ENCODE results near the gene SPOP. TPM values are rescaled to one million over a fixed set of nuclear protein-coding genes. Genes with fewer than 3 reads are reported as not detected.
A peak's percentile ranks its signal among the peaks of the same experiment; 100 is the strongest.

The SPOP gene
- total RNA-seq, 2 experiments from 2014 or later: 53.4 to 60.0 TPM

- no peak overlapping the region for H3K4me3 Mint-ChIP-seq
- POLR2A ChIA-PET: no interaction called here
- H3K9me3 Mint-ChIP-seq: no peaks in the 10 kb centered on the region
- H3K27me3 Mint-ChIP-seq: no peaks in the 10 kb centered on the region
- CTCF ChIA-PET: interaction anchor here (0.7 to 1.6 kb wide), 2 partner anchors 64 to 156 kb away, joined by 3 to 4 read pairs; no protein-coding TSS in a partner anchor
- intact Hi-C loops (cut with micrococcal nuclease): no loop called here
- no peak for DNase-seq
- peaks cover 3% of the 10 kb centered on the region for H3K36me3 Mint-ChIP-seq
- H3K4me1 Mint-ChIP-seq (ENCODE audit: low read depth): peaks cover 50% of the 10 kb centered on the region
- no peak overlapping the region for H3K27ac Mint-ChIP-seq
Measured at GRCh38 chr17:49631496-49631895, 46.4 kb downstream of the SPOP start.

GRCh38 chr17:49630113-49630900 is 47.6 kb downstream of the SPOP start:
- no peak for DNase-seq
- Mint-ChIP-seq H3K27ac (no peak overlapping the region), H3K27me3 (no peaks in the 10 kb centered on the region), H3K36me3 (peaks cover 3% of the 10 kb centered on the region), H3K9me3 (no peaks in the 10 kb centered on the region), H3K4me1 (ENCODE audit: low read depth) (peaks cover 45% of the 10 kb centered on the region), H3K4me3 (no peak overlapping the region)
- POLR2A ChIA-PET: no interaction called here
- CTCF ChIA-PET: no interaction called here
- intact Hi-C loops (cut with micrococcal nuclease): no loop called here

- Mint-ChIP-seq H3K36me3 (peaks cover 1% of the 10 kb centered on the region), H3K4me3 (no peak overlapping the region), H3K9me3 (no peaks in the 10 kb centered on the region), H3K27me3 (no peaks in the 10 kb centered on the region), H3K4me1 (ENCODE audit: low read depth) (peaks cover 36% of the 10 kb centered on the region), H3K27ac (no peak overlapping the region)
- intact Hi-C loops (cut with micrococcal nuclease): no loop called here
- ChIA-PET CTCF (no interaction called here), POLR2A (no interaction called here)
- DNase-seq: no peak
Measured at GRCh38 chr17:49629447-49629846, 48.5 kb downstream of the SPOP start.

- POLR2A ChIA-PET: no interaction called here
- Mint-ChIP-seq H3K27ac (no peak overlapping the region), H3K36me3 (peaks cover 18% of the 10 kb centered on the region), H3K9me3 (no peaks in the 10 kb centered on the region), H3K27me3 (no peaks in the 10 kb centered on the region), H3K4me1 (ENCODE audit: low read depth) (peaks cover 21% of the 10 kb centered on the region), H3K4me3 (no peak overlapping the region)
- CTCF ChIA-PET: no interaction called here
- intact Hi-C loops (cut with micrococcal nuclease): no loop called here
- DNase-seq: no peak
Measured at GRCh38 chr17:49624896-49625295, 53.0 kb downstream of the SPOP start.

GRCh38 chr17:49621946-49622529 is 55.9 kb downstream of the SPOP start:
- Mint-ChIP-seq H3K27me3 (no peaks in the 10 kb centered on the region), H3K4me1 (ENCODE audit: low read depth) (peaks cover 20% of the 10 kb centered on the region), H3K27ac (no peak overlapping the region), H3K36me3 (peaks cover 30% of the 10 kb centered on the region), H3K4me3 (no peak overlapping the region), H3K9me3 (no peaks in the 10 kb centered on the region)
- ChIA-PET CTCF (no interaction called here), POLR2A (interaction anchor here (0.5 kb wide), 1 partner anchor 104 kb away, joined by 3 read pairs; no protein-coding TSS in a partner anchor)
- intact Hi-C loops (cut with micrococcal nuclease): no loop called here
- no peak for DNase-seq

- Mint-ChIP-seq H3K9me3 (no peaks in the 10 kb centered on the region), H3K36me3 (peaks cover 35% of the 10 kb centered on the region), H3K27me3 (no peaks in the 10 kb centered on the region), H3K4me1 (ENCODE audit: low read depth) (peaks cover 26% of the 10 kb centered on the region), H3K27ac (no peak overlapping the region), H3K4me3 (no peak overlapping the region)
- ChIA-PET POLR2A (no interaction called here), CTCF (no interaction called here)
- no peak for DNase-seq
- intact Hi-C loops (cut with micrococcal nuclease): no loop called here
Measured at GRCh38 chr17:49621420-49621819, 56.5 kb downstream of the SPOP start.

- no peak overlapping the region for H3K4me3 Mint-ChIP-seq
- intact Hi-C loops (cut with micrococcal nuclease): loop anchor here (10.0 kb wide), 1 partner anchor 57 kb away; the partner anchor contains the start of gene SPOP
- CTCF ChIA-PET: interaction anchor here (0.6 to 2.0 kb wide), 10 partner anchors 16 to 391 kb away, joined by 3 to 6 read pairs (median 5); partner anchors contain the start of gene SLC35B1
- H3K27me3 Mint-ChIP-seq: no peaks in the 10 kb centered on the region
- POLR2A ChIA-PET: interaction anchor here (1.0 to 1.4 kb wide), 4 partner anchors 28 to 276 kb away, joined by 3 to 6 read pairs (median 4); no protein-coding TSS in a partner anchor
- peaks cover 43% of the 10 kb centered on the region for H3K36me3 Mint-ChIP-seq
- peak; percentile 13 for DNase-seq
- no peaks in the 10 kb centered on the region for H3K9me3 Mint-ChIP-seq
- H3K27ac Mint-ChIP-seq: peak overlapping the region; percentile 55
- peaks cover 31% of the 10 kb centered on the region for H3K4me1 Mint-ChIP-seq (ENCODE audit: low read depth)
Measured at GRCh38 chr17:49618028-49618611, 59.8 kb downstream of the SPOP start.

- ChIA-PET POLR2A (no interaction called here), CTCF (no interaction called here)
- Mint-ChIP-seq H3K27ac (peak overlapping the region; percentile 28), H3K27me3 (no peaks in the 10 kb centered on the region), H3K4me3 (no peak overlapping the region), H3K36me3 (peaks cover 34% of the 10 kb centered on the region), H3K4me1 (ENCODE audit: low read depth) (peaks cover 31% of the 10 kb centered on the region), H3K9me3 (no peaks in the 10 kb centered on the region)
- intact Hi-C loops (cut with micrococcal nuclease): loop anchor here (10.0 kb wide), 1 partner anchor 58 kb away; the partner anchor contains the start of gene SPOP
- DNase-seq: no peak
Measured at GRCh38 chr17:49616601-49617131, 61.2 kb downstream of the SPOP start.

- H3K4me1 Mint-ChIP-seq (ENCODE audit: low read depth): peaks cover 31% of the 10 kb centered on the region
- POLR2A ChIA-PET: no interaction called here
- intact Hi-C loops (cut with micrococcal nuclease): loop anchor here (10.0 kb wide), 1 partner anchor 59 kb away; the partner anchor contains the start of gene SPOP
- peaks cover 38% of the 10 kb centered on the region for H3K36me3 Mint-ChIP-seq
- H3K27ac Mint-ChIP-seq: peak overlapping the region; percentile 2
- H3K4me3 Mint-ChIP-seq: no peak overlapping the region
- H3K27me3 Mint-ChIP-seq: no peaks in the 10 kb centered on the region
- no peak for DNase-seq
- CTCF ChIA-PET: no interaction called here
- H3K9me3 Mint-ChIP-seq: no peaks in the 10 kb centered on the region
Measured at GRCh38 chr17:49616086-49616485, 61.8 kb downstream of the SPOP start.

GRCh38 chr17:49613182-49613800 is 64.6 kb downstream of the SPOP start:
- no peak for DNase-seq
- no peak overlapping the region for H3K4me3 Mint-ChIP-seq
- no peaks in the 10 kb centered on the region for H3K27me3 Mint-ChIP-seq
- intact Hi-C loops (cut with micrococcal nuclease): loop anchor here (10.0 kb wide), 1 partner anchor 62 kb away; the partner anchor contains the start of gene SPOP
- peaks cover 20% of the 10 kb centered on the region for H3K4me1 Mint-ChIP-seq (ENCODE audit: low read depth)
- CTCF ChIA-PET: interaction anchor here (0.8 to 2.0 kb wide), 3 partner anchors 43 to 384 kb away, joined by 3 to 5 read pairs (median 3); no protein-coding TSS in a partner anchor
- no peaks in the 10 kb centered on the region for H3K9me3 Mint-ChIP-seq
- peaks cover 29% of the 10 kb centered on the region for H3K36me3 Mint-ChIP-seq
- POLR2A ChIA-PET: no interaction called here
- H3K27ac Mint-ChIP-seq: no peak overlapping the region

GRCh38 chr17:49612726-49613125 is 65.2 kb downstream of the SPOP start:
- no peak for DNase-seq
- peaks cover 29% of the 10 kb centered on the region for H3K36me3 Mint-ChIP-seq
- H3K4me3 Mint-ChIP-seq: no peak overlapping the region
- no peak overlapping the region for H3K27ac Mint-ChIP-seq
- CTCF ChIA-PET: interaction anchor here (0.8 to 2.0 kb wide), 4 partner anchors 14 to 384 kb away, joined by 3 to 5 read pairs (median 3); no protein-coding TSS in a partner anchor
- H3K9me3 Mint-ChIP-seq: no peaks in the 10 kb centered on the region
- peaks cover 15% of the 10 kb centered on the region for H3K4me1 Mint-ChIP-seq (ENCODE audit: low read depth)
- intact Hi-C loops (cut with micrococcal nuclease): loop anchor here (10.0 kb wide), 1 partner anchor 62 kb away; the partner anchor contains the start of gene SPOP
- no peaks in the 10 kb centered on the region for H3K27me3 Mint-ChIP-seq
- POLR2A ChIA-PET: no interaction called here
